H9 (cell line): ENCODE results near the gene WWC2. TPM values are rescaled to one million over a fixed set of nuclear protein-coding genes. Genes with fewer than 3 reads are reported as not detected.

Experiments
- DNase-seq: peaks from one replicate; pipeline ENCODE4 v3.0.0-alpha.2; 2017
- H2AFZ ChIP-seq: one replicate; pipeline ENCODE4 v1.6.1; 2013; ENCODE audit warnings: mild to moderate bottlenecking, low read length, control low read depth, moderate library complexity
- H2AK5ac ChIP-seq: 2 replicates; pipeline ENCODE4 v1.6.1; 2013; ENCODE audit warnings: low read length, control low read depth, mixed read lengths; ENCODE audit not compliant: insufficient read length
- H2BK120ac ChIP-seq: one replicate; pipeline ENCODE4 v1.6.1; 2013; ENCODE audit warnings: low read depth, mild to moderate bottlenecking, low read length, control low read depth, inconsistent platforms; ENCODE audit not compliant: poor library complexity, severe bottlenecking
- H2BK12ac ChIP-seq: 2 replicates; pipeline ENCODE4 v1.6.1; 2013; ENCODE audit warnings: low read length, control low read depth, mixed read lengths, low read depth; ENCODE audit not compliant: insufficient read length
- H2BK15ac ChIP-seq: 2 replicates; pipeline ENCODE4 v1.6.1; 2013; ENCODE audit warnings: low read depth, low read length, control low read depth
- H2BK20ac ChIP-seq: one replicate; pipeline ENCODE4 v1.6.1; 2013; ENCODE audit warnings: low read depth, mild to moderate bottlenecking, low read length, control low read depth, inconsistent platforms; ENCODE audit not compliant: poor library complexity, severe bottlenecking
- H2BK5ac ChIP-seq: 2 replicates; pipeline ENCODE4 v1.6.1; 2013; ENCODE audit warnings: low read length, control low read depth, mixed read lengths; ENCODE audit not compliant: insufficient read length
- H3K14ac ChIP-seq: 2 replicates; pipeline ENCODE4 v1.6.1; 2013; ENCODE audit warnings: low read length, control low read depth; ENCODE audit not compliant: insufficient read depth
- H3K18ac ChIP-seq: 2 replicates; pipeline ENCODE4 v1.6.1; 2013; ENCODE audit warnings: low read depth, mild to moderate bottlenecking, mixed read lengths, low read length, control low read depth; ENCODE audit not compliant: insufficient read length
- H3K23ac ChIP-seq: 2 replicates; pipeline ENCODE4 v1.6.1; 2013; ENCODE audit warnings: low read length, control low read depth, mixed read lengths, low read depth; ENCODE audit not compliant: insufficient read length
- H3K23me2 ChIP-seq: 2 replicates; pipeline ENCODE4 v1.6.1; 2013; ENCODE audit warnings: low read depth, mild to moderate bottlenecking, mixed read lengths, low read length, control low read depth; ENCODE audit not compliant: insufficient read length, poor library complexity, severe bottlenecking
- H3K27ac ChIP-seq: 2 replicates; pipeline ENCODE4 v1.5.1; 2013; ENCODE audit warnings: low read length, control low read depth, mixed read lengths, low read depth; ENCODE audit not compliant: insufficient read length
- H3K27me3 ChIP-seq: 2 replicates; pipeline ENCODE4 v1.6.1; 2013; ENCODE audit warnings: low read length, control low read depth, inconsistent platforms; ENCODE audit not compliant: insufficient read depth
- H3K4ac ChIP-seq: 2 replicates; pipeline ENCODE4 v1.6.1; 2013; ENCODE audit warnings: low read depth, mild to moderate bottlenecking, control low read depth, inconsistent platforms, low read length, moderate library complexity
- H3K4me1 ChIP-seq: 2 replicates; pipeline ENCODE4 v1.6.1; 2013; ENCODE audit warnings: low read length, control low read depth, inconsistent platforms; ENCODE audit not compliant: insufficient read depth
- H3K4me2 ChIP-seq: 2 replicates; pipeline ENCODE4 v1.6.1; 2013; ENCODE audit warnings: low read length, control low read depth, mixed read lengths; ENCODE audit not compliant: insufficient read length, insufficient read depth
- H3K56ac ChIP-seq: 2 replicates; pipeline ENCODE4 v1.6.1; 2013; ENCODE audit warnings: low read depth, mild to moderate bottlenecking, mixed read lengths, low read length, control low read depth; ENCODE audit not compliant: insufficient read length
- H3K79me1 ChIP-seq: 2 replicates; pipeline ENCODE4 v1.6.1; 2013; ENCODE audit warnings: low read depth, mild to moderate bottlenecking, moderate library complexity, low read length, control low read depth, inconsistent platforms; ENCODE audit not compliant: insufficient read depth, poor library complexity, severe bottlenecking
- H3K79me2 ChIP-seq: 2 replicates; pipeline ENCODE4 v1.6.1; 2013; ENCODE audit warnings: low read length, control low read depth, inconsistent platforms; ENCODE audit not compliant: insufficient read depth
- H3K9ac ChIP-seq: 2 replicates; pipeline ENCODE4 v1.6.1; 2013; ENCODE audit warnings: low read length, control low read depth, mixed read lengths; ENCODE audit not compliant: insufficient read length; ENCODE audit errors: extremely low read depth
- H3K9me3 ChIP-seq: one replicate; pipeline ENCODE4 v1.6.1; 2013; ENCODE audit warnings: low read depth, low read length, inconsistent platforms; ENCODE audit not compliant: control insufficient read depth
- H3T11ph ChIP-seq: one replicate; pipeline ENCODE4 v1.6.1; 2013; ENCODE audit warnings: mild to moderate bottlenecking, low read length, control low read depth, inconsistent platforms
- H4K20me1 ChIP-seq: one replicate; pipeline ENCODE4 v1.6.1; 2013; ENCODE audit not compliant: control insufficient read depth, insufficient read length, insufficient read depth
- H4K5ac ChIP-seq: 2 replicates; pipeline ENCODE4 v1.6.1; 2013; ENCODE audit warnings: low read depth, mild to moderate bottlenecking, mixed read lengths, low read length, control low read depth; ENCODE audit not compliant: insufficient read length
- H4K8ac ChIP-seq: replicated peaks from 2 replicates; pipeline ENCODE4 v1.6.1; 2013; ENCODE audit warnings: low read length, control low read depth, mixed read lengths, low read depth; ENCODE audit not compliant: insufficient read length
- H4K91ac ChIP-seq: 2 replicates; pipeline ENCODE4 v1.6.1; 2013; ENCODE audit warnings: low read depth, mild to moderate bottlenecking, moderate library complexity, mixed read lengths, low read length, control low read depth; ENCODE audit not compliant: insufficient read length
- H3K27ac Mint-ChIP-seq, 3 experiments: 2 replicates in 2 of 3; 3 replicates in 1 of 3; pipeline ENCODE4 v1.8.0; 2020 to 2021; ENCODE audit warnings: mixed read lengths in 3 of 3, mild to moderate bottlenecking in 1 of 3, moderate library complexity in 1 of 3
- H3K27me3 Mint-ChIP-seq: 2 replicates; pipeline ENCODE4 v1.8.0; 2021; ENCODE audit warnings: low read depth, mild to moderate bottlenecking, moderate library complexity, mixed read lengths
- H3K36me3 Mint-ChIP-seq, 3 experiments: 2 replicates in 2 of 3; 3 replicates in 1 of 3; pipeline ENCODE4 v1.8.0; 2020 to 2021; ENCODE audit warnings: low read depth in 3 of 3, mixed read lengths in 3 of 3; ENCODE audit not compliant: insufficient read depth in 1 of 3
- H3K4me1 Mint-ChIP-seq, 2 experiments: 2 replicates each; pipeline ENCODE4 v1.8.0; 2020; ENCODE audit warnings: mixed read lengths in 2 of 2
- H3K4me3 Mint-ChIP-seq, 2 experiments: 2 replicates in 1 of 2; 3 replicates in 1 of 2; pipeline ENCODE4 v1.8.0; 2020 to 2021; ENCODE audit warnings: mild to moderate bottlenecking in 2 of 2, mixed read lengths in 2 of 2, moderate library complexity in 1 of 2
- H3K9me3 Mint-ChIP-seq, 2 experiments: 2 replicates in 1 of 2; 3 replicates in 1 of 2; pipeline ENCODE4 v1.8.0; 2020; ENCODE audit warnings: mild to moderate bottlenecking in 2 of 2, mixed read lengths in 2 of 2, moderate library complexity in 1 of 2
- WGBS: extraction: QIAGEN DNeasy Blood & Tissue Kit; methylation state at CpG from one replicate; pipeline ENCODE4 v1.1.7; 2013; ENCODE audit warnings: missing lambda C conversion rate, low lambda C conversion rate, mixed read lengths; ENCODE audit not compliant: insufficient read length; ENCODE audit errors: extremely low coverage; 5-methylcytosine and 5-hydroxymethylcytosine counted together
- total RNA-seq: library from RNA; stranded (reverse); gene quantifications from 2 replicates; pipeline ENCODE4 v1.2.1, GENCODE V29; 2021
- TF ChIP-seq, protein P1 (sequence below): fragments of 200-600 bp; sonication (generic); conservative IDR thresholded peaks from 3 replicates; pipeline ENCODE4 v1.8.0; 2021; ENCODE audit warnings: antibody characterized with exemption, mild to moderate bottlenecking

The WWC2 gene
- total RNA-seq, 1 experiment from 2014 or later = 106 TPM

DNA sequence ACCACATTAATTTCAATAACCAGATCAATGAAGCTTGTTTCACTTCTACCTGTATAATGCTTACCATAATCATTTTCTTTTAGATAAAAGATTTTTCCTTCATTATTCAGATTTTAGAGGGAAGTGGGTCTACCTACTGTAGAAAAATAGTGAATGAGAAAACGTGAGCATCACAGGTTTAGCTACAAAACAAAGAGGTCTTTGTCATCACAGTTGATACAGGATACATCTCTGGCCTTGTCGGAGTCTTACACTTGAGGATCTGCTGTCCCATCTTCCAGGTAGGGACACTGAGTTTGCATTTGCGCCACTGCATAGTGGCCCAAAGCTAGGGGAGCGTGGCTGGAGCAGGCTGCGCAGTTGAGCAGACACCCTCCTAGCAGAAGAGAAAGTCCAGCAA, 222.5 kb downstream of the WWC2 start:
- no peak overlapping the region for H3K9ac ChIP-seq
- H3K23ac ChIP-seq = no peak overlapping the region
- no peak overlapping the region for H4K8ac ChIP-seq
- H4K91ac ChIP-seq = no peak overlapping the region
- H2BK12ac ChIP-seq = no peak overlapping the region
- H3K18ac ChIP-seq = no peak overlapping the region
- H3K4ac ChIP-seq = no peak overlapping the region
- Mint-ChIP-seq H3K4me1 (peaks cover 0 to 7% of the 10 kb centered on the region in 2 experiments; a peak in 1 of 4 replicates), H3K4me3 (no peak overlapping the region), H3K27ac (peak overlapping the region in 1 of 3 experiments; percentile 7; a peak in 1 of 7 replicates), H3K27me3 (no peaks in the 10 kb centered on the region), H3K36me3 (peaks cover 12 to 31% (median 21%) of the 10 kb centered on the region in 3 experiments), H3K9me3 (peaks cover 14 to 15% of the 10 kb centered on the region in 2 experiments)
- H4K5ac ChIP-seq = no peak overlapping the region
- H3K9me3 ChIP-seq = no peaks in the 10 kb centered on the region
- H3K23me2 ChIP-seq = no peaks in the 10 kb centered on the region
- no peak for DNase-seq
- TF ChIP-seq, protein P1, sequence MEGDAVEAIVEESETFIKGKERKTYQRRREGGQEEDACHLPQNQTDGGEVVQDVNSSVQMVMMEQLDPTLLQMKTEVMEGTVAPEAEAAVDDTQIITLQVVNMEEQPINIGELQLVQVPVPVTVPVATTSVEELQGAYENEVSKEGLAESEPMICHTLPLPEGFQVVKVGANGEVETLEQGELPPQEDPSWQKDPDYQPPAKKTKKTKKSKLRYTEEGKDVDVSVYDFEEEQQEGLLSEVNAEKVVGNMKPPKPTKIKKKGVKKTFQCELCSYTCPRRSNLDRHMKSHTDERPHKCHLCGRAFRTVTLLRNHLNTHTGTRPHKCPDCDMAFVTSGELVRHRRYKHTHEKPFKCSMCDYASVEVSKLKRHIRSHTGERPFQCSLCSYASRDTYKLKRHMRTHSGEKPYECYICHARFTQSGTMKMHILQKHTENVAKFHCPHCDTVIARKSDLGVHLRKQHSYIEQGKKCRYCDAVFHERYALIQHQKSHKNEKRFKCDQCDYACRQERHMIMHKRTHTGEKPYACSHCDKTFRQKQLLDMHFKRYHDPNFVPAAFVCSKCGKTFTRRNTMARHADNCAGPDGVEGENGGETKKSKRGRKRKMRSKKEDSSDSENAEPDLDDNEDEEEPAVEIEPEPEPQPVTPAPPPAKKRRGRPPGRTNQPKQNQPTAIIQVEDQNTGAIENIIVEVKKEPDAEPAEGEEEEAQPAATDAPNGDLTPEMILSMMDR = no peak
- no peak overlapping the region for H2AK5ac ChIP-seq
- no peaks in the 10 kb centered on the region for H3K27me3 ChIP-seq
- H3K79me2 ChIP-seq = no peaks in the 10 kb centered on the region; the same call in 1 of the 2 replicates
- no peak overlapping the region for H2BK120ac ChIP-seq
- no peaks in the 10 kb centered on the region for H4K20me1 ChIP-seq
- no peaks in the 10 kb centered on the region for H3K4me1 ChIP-seq
- H3K56ac ChIP-seq = no peak overlapping the region
- H2BK15ac ChIP-seq = no peak overlapping the region
- H3K4me2 ChIP-seq = no peak overlapping the region
- H2AFZ ChIP-seq = no peak overlapping the region
- no peak overlapping the region for H2BK20ac ChIP-seq
- H3T11ph ChIP-seq = no peak overlapping the region
- no peak overlapping the region for H3K14ac ChIP-seq
- no peak overlapping the region for H2BK5ac ChIP-seq
- WGBS = no CpG with 5 or more reads among the region's 5 CpGs
- H3K79me1 ChIP-seq = no peaks in the 10 kb centered on the region
- no peak overlapping the region for H3K27ac ChIP-seq
